HepG2 (cell line): Measurements from ENCODE around the gene CCDC85C. TPM values are rescaled to one million over a fixed set of nuclear protein-coding genes. Genes with fewer than 3 reads are reported as not detected.
A peak's percentile ranks its signal among the peaks of the same experiment; 100 is the strongest.

Experiments
- CBX1 ChIP-seq: IDR thresholded peaks from one replicate; pipeline ENCODE4 v1.6.1; 2016; ENCODE audit warnings: antibody characterized with exemption, low read depth
- HDAC1 ChIP-seq: sonication (generic); formaldehyde crosslinking; IDR thresholded peaks from 2 replicates; pipeline ENCODE4 v1.5.1; 2020; ENCODE audit warnings: mild to moderate bottlenecking, missing genetic modification reagents
- NCOR1 ChIP-seq: fragments of 200-600 bp; sonication (generic); IDR thresholded peaks from 2 replicates; pipeline ENCODE4 v1.7.0; 2017; ENCODE audit warnings: antibody characterized with exemption, low read length, borderline replicate concordance
- NFE2L2 ChIP-seq: fragments of 150-350 bp; IDR thresholded peaks from 2 replicates; pipeline ENCODE4 v1.6.1; 2014; ENCODE audit warnings: low read length
- PLRG1 ChIP-seq: fragments of 450-650 bp; conservative IDR thresholded peaks from 2 replicates; pipeline ENCODE4 v1.6.1; 2016
- ZFX ChIP-seq: sonication (generic); formaldehyde crosslinking; IDR thresholded peaks from 2 replicates; pipeline ENCODE4 v1.4.0; 2020; ENCODE audit warnings: mild to moderate bottlenecking, low read depth, missing genetic modification reagents, moderate library complexity
- ZNF121 ChIP-seq: sonication (generic); formaldehyde crosslinking; IDR thresholded peaks from 2 replicates; pipeline ENCODE4 v1.5.0; 2020; ENCODE audit warnings: mild to moderate bottlenecking, missing genetic modification reagents
- ZNF264 ChIP-seq: sonication (generic); formaldehyde crosslinking; IDR thresholded peaks from 2 replicates; pipeline ENCODE4 v1.4.0; 2020; ENCODE audit warnings: missing genetic modification reagents
- ZNF766 ChIP-seq: sonication (generic); formaldehyde crosslinking; IDR thresholded peaks from 2 replicates; pipeline ENCODE4 v1.5.0; 2020; ENCODE audit warnings: missing genetic modification reagents, borderline replicate concordance
- ZNF816 ChIP-seq: sonication (generic); formaldehyde crosslinking; IDR thresholded peaks from 2 replicates; pipeline ENCODE4 v1.8.0; 2022; ENCODE audit warnings: missing genetic modification reagents, mild to moderate bottlenecking, borderline replicate concordance
- ZZZ3 ChIP-seq: sonication (generic); formaldehyde crosslinking; IDR thresholded peaks from 2 replicates; pipeline ENCODE4 v1.4.0; 2020; ENCODE audit warnings: missing genetic modification reagents, mild to moderate bottlenecking, borderline replicate concordance
- polyA plus RNA-seq, 8 experiments: library from polyadenylated mRNA; depleted of rRNA in 3 of 8; stranded (reverse) in 7 of 8; unstranded in 1 of 8; fragments of >200 nt; fragmentation: Illumina TruSeq in 4 of 8; extraction: Trizol in 4 of 8; gene quantifications; 2 replicates each; pipeline versions ENCODE4 v1.2.1 to v1.2.3, GENCODE V29; 2011 to 2016; ENCODE audit warnings: low read depth in 4 of 8, missing spikeins in 1 of 8, mixed read lengths in 1 of 8; ENCODE audit not compliant: insufficient read depth in 1 of 8
- total RNA-seq, 5 experiments: library from RNA; depleted of rRNA; stranded (reverse); fragments of >200 nt; fragmentation: Illumina TruSeq; extraction: Trizol; gene quantifications; 2 replicates each; pipeline ENCODE4 v1.2.3, GENCODE V29; 2016; ENCODE audit warnings: low read depth in 1 of 5
- TF ChIP-seq, protein P1 (sequence below): IDR thresholded peaks from 2 replicates; pipeline ENCODE4 v1.6.1; 2016; ENCODE audit warnings: missing compliant biosample characterization, missing genetic modification reagents, borderline replicate concordance
- TF ChIP-seq, protein P2 (sequence below): sonication (generic); formaldehyde crosslinking; IDR thresholded peaks from 2 replicates; pipeline ENCODE4 v1.4.0; 2020; ENCODE audit warnings: missing genetic modification reagents; ENCODE audit errors: not compliant biosample characterization
- TF ChIP-seq, protein P3 (sequence below): sonication (generic); formaldehyde crosslinking; IDR thresholded peaks from 2 replicates; pipeline ENCODE4 v1.5.1; 2020; ENCODE audit warnings: missing genetic modification reagents, mild to moderate bottlenecking, borderline replicate concordance
- TF ChIP-seq, protein P4 (sequence below): fragments of 450-650 bp; IDR thresholded peaks from 2 replicates; pipeline ENCODE4 v1.6.1; 2017; ENCODE audit warnings: mild to moderate bottlenecking
- TF ChIP-seq, protein P5 (sequence below): fragments of 450-650 bp; IDR thresholded peaks from 2 replicates; pipeline ENCODE4 v1.6.1; 2016
- TF ChIP-seq, protein P6 (sequence below): sonication (generic); formaldehyde crosslinking; IDR thresholded peaks from 2 replicates; pipeline ENCODE4 v1.8.0; 2022; ENCODE audit warnings: low read depth, missing genetic modification reagents

CCDC85C gene
- total and polyA plus RNA-seq, 2 of the 13 experiments (the other 11 are each of a cell fraction or from before 2014, with no cell fraction given): 18.8 to 43.8 TPM

DNA sequence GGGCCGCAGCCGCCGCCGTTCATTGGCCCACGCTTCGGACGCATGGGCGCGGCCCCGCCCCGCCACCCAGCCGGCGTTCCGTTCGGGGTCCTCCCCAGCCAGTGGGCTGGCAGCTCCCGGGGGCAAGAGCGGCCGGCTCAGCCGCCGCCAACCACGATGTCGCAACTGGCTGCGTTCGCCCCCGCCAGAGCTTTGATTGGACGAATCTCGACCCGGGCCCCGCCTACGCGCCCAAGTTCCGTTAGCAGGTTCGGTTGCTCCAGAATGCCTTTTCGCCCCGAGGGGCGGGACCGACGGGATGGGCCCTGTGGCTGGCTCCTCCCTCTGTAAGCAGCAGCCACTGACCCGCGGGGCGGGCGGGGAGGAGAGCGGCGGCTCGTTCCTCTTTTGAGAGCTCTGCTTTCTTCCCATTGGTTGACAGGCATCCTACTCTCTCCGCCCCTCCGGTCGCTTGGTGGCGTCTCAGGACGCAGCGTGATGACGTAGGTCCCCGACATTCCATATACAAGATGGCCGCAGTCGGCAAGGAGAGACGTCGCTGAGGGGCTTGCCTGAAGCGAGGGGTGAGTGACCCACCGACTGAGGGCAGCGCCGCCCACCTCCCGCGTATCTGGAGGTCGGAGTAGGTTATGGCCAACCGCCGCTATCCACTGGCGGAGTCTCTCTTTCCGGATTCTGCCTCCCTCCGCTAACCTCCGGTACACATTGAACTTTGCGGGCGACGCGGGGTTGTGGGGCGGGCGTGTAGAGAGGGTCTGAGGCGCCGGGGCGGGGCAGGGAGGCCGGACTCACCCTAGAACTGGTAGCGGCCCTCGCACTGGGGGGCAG is 122.9 kb downstream of the CCDC85C start, which contains the start of gene CCNK (continued):
- peak; percentile 38 for TF ChIP-seq CBX1
- TF ChIP-seq NCOR1: no peak; the same call in 1 of the 2 replicates
- peak; percentile 94 for TF ChIP-seq HDAC1 (CRISPR knock-in tag)
- TF ChIP-seq, protein P1, sequence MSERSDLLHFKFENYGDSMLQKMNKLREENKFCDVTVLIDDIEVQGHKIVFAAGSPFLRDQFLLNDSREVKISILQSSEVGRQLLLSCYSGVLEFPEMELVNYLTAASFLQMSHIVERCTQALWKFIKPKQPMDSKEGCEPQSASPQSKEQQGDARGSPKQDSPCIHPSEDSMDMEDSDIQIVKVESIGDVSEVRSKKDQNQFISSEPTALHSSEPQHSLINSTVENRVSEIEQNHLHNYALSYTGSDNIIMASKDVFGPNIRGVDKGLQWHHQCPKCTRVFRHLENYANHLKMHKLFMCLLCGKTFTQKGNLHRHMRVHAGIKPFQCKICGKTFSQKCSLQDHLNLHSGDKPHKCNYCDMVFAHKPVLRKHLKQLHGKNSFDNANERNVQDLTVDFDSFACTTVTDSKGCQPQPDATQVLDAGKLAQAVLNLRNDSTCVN: no peak
- TF ChIP-seq ZNF766 (CRISPR knock-in tag): no peak
- TF ChIP-seq, protein P2, sequence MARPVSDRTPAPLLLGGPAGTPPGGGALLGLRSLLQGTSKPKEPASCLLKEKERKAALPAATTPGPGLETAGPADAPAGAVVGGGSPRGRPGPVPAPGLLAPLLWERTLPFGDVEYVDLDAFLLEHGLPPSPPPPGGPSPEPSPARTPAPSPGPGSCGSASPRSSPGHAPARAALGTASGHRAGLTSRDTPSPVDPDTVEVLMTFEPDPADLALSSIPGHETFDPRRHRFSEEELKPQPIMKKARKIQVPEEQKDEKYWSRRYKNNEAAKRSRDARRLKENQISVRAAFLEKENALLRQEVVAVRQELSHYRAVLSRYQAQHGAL: no peak
- TF ChIP-seq ZNF121 (CRISPR knock-in tag): no peak
- no peak for TF ChIP-seq PLRG1
- TF ChIP-seq, protein P3, sequence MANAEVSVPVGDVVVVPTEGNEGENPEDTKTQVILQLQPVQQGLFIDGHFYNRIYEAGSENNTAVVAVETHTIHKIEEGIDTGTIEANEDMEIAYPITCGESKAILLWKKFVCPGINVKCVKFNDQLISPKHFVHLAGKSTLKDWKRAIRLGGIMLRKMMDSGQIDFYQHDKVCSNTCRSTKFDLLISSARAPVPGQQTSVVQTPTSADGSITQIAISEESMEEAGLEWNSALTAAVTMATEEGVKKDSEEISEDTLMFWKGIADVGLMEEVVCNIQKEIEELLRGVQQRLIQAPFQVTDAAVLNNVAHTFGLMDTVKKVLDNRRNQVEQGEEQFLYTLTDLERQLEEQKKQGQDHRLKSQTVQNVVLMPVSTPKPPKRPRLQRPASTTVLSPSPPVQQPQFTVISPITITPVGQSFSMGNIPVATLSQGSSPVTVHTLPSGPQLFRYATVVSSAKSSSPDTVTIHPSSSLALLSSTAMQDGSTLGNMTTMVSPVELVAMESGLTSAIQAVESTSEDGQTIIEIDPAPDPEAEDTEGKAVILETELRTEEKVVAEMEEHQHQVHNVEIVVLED: peak; percentile 95
- no peak for TF ChIP-seq ZZZ3 (CRISPR knock-in tag)
- no peak for TF ChIP-seq NFE2L2
- TF ChIP-seq, protein P4, sequence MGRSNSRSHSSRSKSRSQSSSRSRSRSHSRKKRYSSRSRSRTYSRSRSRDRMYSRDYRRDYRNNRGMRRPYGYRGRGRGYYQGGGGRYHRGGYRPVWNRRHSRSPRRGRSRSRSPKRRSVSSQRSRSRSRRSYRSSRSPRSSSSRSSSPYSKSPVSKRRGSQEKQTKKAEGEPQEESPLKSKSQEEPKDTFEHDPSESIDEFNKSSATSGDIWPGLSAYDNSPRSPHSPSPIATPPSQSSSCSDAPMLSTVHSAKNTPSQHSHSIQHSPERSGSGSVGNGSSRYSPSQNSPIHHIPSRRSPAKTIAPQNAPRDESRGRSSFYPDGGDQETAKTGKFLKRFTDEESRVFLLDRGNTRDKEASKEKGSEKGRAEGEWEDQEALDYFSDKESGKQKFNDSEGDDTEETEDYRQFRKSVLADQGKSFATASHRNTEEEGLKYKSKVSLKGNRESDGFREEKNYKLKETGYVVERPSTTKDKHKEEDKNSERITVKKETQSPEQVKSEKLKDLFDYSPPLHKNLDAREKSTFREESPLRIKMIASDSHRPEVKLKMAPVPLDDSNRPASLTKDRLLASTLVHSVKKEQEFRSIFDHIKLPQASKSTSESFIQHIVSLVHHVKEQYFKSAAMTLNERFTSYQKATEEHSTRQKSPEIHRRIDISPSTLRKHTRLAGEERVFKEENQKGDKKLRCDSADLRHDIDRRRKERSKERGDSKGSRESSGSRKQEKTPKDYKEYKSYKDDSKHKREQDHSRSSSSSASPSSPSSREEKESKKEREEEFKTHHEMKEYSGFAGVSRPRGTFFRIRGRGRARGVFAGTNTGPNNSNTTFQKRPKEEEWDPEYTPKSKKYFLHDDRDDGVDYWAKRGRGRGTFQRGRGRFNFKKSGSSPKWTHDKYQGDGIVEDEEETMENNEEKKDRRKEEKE: no peak
- TF ChIP-seq, protein P5, sequence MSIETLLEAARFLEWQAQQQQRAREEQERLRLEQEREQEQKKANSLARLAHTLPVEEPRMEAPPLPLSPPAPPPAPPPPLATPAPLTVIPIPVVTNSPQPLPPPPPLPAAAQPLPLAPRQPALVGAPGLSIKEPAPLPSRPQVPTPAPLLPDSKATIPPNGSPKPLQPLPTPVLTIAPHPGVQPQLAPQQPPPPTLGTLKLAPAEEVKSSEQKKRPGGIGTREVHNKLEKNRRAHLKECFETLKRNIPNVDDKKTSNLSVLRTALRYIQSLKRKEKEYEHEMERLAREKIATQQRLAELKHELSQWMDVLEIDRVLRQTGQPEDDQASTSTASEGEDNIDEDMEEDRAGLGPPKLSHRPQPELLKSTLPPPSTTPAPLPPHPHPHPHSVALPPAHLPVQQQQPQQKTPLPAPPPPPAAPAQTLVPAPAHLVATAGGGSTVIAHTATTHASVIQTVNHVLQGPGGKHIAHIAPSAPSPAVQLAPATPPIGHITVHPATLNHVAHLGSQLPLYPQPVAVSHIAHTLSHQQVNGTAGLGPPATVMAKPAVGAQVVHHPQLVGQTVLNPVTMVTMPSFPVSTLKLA: peak; percentile 17; the same call in 1 of the 2 replicates
- peak; percentile 48; the same call in 1 of the 2 replicates for TF ChIP-seq ZFX (CRISPR knock-in tag)
- TF ChIP-seq, protein P6, sequence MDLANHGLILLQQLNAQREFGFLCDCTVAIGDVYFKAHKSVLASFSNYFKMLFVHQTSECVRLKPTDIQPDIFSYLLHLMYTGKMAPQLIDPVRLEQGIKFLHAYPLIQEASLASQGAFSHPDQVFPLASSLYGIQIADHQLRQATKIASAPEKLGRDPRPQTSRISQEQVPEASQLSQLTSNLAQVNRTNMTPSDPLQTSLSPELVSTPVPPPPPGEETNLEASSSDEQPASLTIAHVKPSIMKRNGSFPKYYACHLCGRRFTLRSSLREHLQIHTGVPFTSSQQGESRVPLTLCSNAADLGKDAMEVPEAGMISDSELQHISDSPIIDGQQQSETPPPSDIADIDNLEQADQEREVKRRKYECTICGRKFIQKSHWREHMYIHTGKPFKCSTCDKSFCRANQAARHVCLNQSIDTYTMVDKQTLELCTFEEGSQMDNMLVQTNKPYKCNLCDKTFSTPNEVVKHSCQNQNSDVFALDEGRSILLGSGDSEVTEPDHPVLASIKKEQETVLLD (CRISPR knock-in tag): peak; percentile 80
- no peak for TF ChIP-seq ZNF264
- no peak for TF ChIP-seq ZNF816 (CRISPR knock-in tag)
